GM10847 (cell line): ENCODE measurements around the gene HOXC12.

Experiments used
- POLR2A ChIP-seq: IDR thresholded peaks from 2 replicates; pipeline ENCODE4 v1.6.1; 2011; ENCODE audit not compliant: insufficient read length; ENCODE audit errors: extremely low read depth

Gene HOXC12, protein sequence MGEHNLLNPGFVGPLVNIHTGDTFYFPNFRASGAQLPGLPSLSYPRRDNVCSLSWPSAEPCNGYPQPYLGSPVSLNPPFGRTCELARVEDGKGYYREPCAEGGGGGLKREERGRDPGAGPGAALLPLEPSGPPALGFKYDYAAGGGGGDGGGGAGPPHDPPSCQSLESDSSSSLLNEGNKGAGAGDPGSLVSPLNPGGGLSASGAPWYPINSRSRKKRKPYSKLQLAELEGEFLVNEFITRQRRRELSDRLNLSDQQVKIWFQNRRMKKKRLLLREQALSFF

DNA sequence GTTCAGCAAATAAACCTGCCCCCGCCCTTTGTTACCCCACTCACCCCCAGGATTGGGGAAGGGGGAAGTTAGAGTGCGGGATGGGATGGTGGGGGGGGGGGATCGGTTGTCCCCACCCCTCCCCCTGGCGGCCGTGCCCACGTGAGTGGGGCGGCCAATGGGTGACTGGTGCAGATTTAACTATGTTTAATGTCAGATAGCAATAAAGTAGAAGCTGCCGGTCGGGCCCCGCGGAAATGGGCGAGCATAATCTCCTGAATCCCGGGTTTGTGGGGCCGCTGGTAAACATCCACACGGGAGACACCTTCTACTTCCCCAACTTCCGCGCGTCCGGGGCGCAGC is at the start of gene HOXC12:
Gene HOXC12 (plus strand): TSS at position 210 of the 342 bp plus-strand sequence. CDS start 27 bp downstream, at position 237.
- no peak for TF ChIP-seq POLR2A

DNA sequence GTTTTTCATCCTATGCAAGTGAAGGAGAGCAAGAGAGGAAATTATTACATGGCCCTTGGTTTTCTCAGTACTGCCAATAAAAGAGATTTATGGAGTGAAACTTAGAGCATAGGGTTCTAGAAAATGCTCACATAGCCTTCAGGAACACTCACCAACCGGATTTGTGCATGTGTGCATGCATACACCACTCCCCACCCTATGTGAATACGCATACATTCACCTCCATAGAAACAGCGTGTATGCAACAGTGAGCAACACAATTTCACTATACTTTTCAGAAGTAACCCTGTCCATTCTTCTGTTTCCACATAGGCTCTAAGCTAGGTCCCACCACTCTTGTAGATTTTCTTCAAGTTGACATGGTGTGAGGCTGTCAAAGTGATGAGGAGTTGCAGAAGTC is 47.6 kb upstream of the HOXC12 start:
- no peak for TF ChIP-seq POLR2A

DNA sequence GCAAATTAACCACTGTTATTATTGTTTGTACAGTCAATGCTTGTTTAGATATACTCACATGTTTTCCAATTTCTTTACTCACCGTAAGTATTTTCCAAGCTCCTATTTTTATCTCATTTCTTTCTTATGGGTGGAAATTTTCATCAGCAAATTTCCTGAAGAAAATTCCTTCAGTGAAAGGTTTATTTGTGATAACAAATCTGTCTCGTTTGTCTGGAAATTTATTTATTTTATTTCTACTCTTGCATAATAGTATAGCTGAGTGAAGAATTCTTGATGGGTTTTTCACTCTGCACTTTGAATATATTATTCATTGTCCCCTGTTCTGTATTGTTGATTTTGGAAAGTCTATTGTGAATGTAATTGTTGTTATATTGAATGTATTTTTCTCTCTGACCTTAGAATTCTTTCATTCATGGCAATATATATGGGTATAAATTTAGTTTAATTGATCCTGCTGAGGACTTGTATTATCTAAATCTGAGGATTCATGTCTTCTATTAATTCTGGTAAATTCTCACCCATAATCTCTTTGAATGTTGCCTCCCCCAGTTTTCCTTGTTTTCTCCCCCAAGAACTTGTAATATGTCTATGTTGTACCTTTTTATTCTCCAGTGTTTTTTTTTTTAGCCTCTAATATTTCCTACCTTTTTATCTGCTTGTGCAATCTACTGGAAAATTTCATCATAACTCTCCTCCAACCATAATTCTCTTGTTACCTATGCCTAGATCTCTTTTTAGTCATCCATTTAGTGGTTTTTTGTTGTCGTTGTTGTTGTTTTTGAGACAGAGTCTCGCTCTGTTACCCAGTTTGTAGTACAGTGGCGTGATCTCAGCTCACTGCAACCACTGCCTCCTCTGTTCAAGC is 37.7 kb upstream of the HOXC12 start:
- TF ChIP-seq POLR2A = no peak

DNA sequence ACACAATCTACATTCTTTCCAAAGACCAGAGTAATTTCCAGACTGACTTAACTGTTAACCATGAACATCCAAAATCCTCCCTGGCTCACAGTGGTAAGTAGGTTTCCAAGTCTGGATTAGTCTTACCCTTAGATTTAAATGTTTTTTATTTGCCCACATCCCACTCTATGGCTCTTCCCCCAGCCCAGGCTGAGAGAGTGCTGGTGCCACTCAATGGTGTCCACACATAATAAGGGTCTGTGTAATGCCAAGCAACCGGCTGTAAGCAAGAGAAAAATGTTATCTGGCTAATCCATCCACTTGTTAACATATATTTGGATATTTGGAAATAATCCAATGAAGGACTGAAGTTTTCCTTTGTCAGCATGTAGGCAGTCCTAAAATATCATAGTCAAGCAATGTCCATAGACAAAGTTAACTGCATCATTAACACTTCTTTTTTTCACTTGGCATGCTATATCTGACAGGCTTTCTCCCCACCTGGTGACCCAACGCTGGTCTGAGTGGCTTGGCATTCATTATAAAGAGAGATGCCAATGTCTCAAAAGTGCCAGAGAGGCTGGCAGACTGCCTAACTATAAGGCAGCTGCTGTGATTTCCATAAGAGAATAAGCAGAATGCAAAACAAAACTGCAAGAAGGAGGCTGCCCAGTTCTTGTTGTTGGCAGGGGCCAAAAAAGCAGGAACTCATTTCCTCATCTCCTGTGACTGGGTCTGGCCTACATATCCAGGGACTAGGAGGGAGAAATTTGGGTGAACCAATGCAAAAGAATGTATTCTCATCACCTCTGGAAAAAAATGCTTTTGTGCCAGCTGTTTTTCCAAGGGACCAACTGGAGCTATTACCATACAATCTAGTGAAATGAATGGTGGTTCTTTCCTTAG is 29.9 kb upstream of the HOXC12 start:
- TF ChIP-seq POLR2A = no peak

DNA sequence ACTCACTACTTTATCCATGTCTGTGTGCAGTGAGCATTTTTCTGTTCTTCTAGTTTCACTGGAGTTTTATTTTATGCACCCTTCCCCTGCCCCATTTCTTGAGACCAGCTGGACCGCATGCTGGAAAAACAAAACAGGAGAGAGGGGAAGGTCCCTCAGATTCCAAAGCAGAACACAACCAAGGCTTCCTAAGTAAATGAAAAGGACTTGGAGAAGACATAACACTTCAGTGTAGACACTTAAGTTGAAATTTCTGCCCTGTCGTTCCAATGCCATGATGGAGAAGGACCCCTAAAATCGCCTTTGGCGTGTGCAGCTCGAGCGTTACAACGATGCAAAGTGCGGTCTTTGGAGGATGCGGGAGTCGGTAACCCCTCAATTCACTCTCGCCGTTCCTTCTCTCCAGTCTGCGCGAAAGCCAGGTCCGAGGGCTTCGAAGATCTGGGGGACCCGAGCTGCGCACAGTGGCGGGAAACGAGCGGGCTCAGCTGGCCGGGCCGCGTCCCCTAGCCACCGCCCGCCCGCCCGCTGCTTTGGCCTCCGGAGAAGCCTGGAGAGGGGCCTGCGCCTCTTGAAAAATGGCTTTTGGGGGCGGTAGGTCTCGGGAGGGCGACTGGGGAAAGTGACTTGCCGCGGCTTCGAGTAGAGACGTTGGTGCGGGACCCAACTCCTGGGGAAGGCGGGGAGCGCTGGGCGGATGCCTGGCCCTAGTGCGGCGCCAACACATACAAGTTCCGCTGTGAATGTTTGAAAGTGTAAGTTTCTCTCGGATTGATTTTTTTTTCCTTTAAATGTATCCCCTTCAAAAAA is 27.3 kb upstream of the HOXC12 start:
- TF ChIP-seq POLR2A = no peak

DNA sequence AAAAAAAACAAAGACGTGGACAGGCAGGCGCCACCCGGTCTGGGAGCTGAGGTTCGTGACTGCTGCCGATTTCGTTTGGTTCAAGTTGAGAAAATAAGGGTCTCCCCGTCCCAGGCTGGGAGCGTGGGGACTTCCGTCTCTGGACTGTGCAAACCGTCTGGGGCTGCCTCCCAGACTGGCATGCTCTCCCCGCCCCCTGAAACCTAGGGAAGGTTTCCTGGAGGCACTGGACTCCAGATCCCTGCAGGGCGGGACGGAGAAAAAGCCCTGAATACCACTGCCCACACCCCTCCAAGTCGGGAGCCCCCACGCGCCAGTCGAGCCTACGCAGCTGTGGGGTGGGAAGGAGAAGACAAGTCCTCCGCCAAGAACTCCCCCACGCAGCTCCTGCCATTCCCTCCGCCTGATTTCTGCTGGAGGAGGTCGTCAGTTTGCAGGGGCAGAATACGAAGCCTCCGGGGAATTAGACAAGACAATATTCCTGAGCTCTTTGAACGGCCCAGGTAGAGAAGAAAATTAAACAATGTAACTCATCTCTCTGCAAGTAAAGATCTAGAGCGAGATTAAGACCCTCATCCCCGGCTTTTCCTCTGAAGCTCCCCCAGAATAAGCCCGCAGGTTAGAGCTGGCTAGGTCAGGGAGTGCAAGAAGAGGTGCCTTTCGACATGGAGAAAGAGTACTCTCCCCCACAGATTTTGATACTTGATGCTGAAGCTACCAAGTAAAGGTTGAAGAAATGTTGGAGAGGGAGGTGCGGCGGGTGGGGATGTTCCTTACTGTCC is 26.5 kb upstream of the HOXC12 start:
- TF ChIP-seq POLR2A = no peak

DNA sequence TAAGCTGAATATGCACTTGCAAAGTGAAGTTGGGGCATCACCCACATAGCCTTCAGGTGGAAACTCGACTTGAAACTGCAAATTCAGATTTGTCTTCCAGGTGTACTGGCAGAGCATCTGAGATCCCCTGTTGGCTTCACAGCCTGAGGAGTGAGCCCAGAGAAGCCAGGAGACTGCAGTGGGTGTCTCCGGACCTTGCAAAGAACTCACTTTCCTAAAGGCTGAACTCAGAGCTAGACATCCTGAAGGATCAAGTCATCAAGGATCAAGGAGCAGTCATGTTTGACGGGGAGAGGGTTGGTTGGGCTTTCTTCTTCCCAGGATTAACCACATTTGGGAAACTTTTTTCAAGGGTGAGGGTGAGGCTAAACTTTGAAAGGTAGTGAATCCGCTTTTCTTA is 25.2 kb upstream of the HOXC12 start:
- no peak for TF ChIP-seq POLR2A

DNA sequence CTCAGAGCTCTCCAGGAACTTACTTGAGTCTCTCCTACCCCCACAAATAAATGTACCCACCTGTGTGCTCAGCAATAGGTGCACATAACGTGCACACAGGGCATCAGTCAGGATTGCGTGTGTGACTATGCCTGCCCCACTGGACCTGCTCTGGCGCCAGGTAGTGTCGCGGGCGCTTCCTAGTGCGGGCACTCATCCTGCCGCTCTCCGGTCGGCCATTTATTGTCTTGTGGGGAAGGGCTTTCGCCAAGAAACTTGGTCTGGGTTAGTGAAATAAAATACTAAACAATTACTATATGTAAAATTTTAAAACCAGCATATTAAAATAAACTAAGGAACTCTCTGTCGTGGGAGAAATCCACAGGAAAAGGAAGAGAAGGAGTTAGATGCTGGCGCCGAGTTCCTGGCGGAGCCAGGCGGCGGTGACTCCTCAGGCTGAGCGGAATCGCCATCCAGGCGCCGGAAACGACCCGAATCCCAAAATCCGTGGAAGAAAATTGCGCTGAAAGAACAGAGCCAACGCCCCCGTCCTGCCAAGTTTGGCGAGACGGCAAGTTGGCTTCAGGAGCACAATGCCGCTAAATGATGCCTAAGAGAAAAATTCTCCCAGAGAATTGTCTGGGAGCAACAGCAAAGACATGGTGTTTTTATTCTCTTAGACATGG is 24.0 kb upstream of the HOXC12 start:
- no peak for TF ChIP-seq POLR2A

DNA sequence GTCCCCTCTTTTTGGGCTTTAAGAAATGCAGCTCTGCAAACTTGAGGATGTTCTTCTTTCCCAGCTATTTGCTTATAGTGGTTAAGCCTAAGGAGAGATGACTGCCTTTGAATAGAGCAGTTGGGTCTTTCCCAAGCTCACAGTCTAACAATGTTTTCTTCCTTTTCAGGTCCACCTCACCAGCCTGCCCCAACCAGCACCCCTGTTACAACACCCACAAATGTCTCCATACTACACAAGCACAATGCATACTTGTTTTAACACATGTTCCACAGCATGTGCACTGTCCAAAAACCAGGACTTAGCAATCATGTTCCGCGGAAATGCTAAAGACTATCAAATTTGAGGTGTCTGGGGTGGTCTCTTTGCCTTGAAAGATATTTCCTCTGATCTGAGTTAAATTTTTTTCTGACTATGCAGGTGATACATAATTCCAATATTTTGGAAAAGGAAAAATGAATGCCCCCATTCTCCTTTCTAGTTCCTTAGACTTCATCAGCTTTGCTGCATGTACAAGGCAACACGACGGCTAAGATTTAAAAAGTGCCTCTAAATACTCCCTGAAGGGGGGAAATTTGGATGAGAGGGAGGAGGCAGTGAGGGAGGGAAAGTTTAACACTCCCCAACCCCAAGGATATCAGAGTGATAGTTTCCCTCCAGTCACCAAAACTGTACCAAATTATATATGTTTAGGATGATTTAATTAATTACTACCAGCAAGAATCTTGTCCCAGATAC is 22.7 kb upstream of the HOXC12 start:
- TF ChIP-seq POLR2A = no peak

DNA sequence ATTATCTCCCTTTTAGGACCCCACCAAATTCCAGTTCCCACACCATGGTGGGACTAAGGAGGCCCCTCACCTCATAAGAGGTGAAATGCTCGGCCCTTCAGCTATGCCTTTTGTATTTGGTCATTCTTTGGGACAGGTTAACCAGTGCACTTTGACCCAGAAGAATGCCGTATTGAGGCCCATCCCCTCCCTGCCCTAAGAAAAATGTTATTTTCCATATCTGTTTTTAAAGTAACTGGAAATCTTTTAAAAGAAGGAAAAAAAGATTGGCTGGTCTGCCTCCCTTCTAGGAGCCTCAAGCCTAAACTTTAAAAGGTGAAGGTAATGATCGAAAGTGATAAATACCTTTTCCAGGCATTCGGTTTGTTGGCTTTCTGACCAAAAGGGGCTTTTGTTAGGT is 21.8 kb upstream of the HOXC12 start:
- no peak for TF ChIP-seq POLR2A

DNA sequence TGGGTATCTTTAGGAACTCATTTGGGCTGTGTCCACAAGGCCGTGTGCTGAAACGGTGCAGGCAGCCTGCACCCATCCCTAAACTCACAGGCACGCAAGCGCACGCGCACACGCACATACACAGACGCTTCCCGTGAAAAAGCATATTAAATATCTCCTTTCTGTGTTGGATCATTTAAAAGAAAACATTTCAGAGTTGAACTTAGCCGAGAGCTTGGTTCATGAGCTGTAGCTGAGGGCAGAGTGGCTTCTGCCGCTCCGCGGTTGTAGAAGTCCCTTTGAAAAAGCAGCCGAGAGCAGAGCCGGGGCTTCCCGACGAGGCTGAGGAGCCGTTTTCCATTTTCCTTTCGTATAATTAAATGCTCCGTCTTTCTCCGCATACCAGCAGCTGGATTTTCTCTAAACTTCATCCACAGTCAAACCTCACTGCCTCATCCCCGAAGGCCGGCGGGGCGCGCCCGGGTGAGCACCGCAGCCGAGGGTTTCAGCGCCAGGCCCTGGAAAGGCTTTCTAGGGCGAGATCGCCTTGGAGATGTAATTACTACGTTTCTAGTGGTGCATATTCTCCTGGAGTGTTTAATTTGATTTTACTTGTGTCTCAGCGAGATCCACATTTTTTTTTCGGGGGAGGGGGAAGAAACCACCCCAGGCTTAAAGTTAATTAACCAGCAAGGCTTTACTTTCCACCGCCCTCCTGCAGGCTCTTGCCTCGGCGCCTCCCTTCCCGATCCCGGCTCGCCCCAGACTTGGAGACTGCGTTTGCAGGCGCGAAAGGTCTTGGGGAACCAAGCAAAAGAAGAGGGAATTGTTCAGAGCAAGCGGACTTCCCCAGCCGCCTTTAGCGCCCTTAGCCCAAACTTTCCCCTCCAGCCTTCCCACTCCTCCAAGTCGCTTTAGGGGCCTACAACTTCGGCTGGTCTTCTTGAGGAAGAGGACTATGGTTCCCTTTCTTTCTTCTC is 19.0 kb upstream of the HOXC12 start:
- TF ChIP-seq POLR2A = no peak

DNA sequence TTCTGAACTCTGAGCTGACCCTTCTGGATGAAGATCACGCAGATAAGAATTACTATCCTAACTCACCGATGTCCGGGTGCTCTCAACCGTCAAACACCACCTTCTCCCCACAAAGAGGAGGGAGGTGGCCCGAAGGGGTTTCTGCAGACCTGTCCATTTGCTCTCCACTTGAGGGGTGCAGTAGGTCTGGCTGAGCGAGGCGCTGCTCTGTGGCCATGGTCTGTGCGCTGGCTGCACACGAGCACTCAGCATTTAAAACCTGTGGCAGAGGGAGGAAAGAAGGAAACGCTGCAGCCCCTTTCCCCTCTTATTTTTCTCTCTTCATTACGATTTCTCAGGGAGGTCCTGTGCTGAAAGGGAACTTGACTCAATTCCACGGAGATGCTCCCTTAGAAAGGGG is 17.6 kb upstream of the HOXC12 start:
- TF ChIP-seq POLR2A = no peak
